ENCODE data around the gene HPS4. TPM values are rescaled to one million over a fixed set of nuclear protein-coding genes. Genes with fewer than 3 reads are reported as not detected.
"Not testable (repeated sequence)": the region's sequence is repeated elsewhere in the genome, so short reads cannot be mapped to it uniquely, and the experiment has no call there.

The HPS4 gene
- total RNA-seq, 1 donor from 2014 or later: 8.3 TPM

GRCh38 chr22:26433805-26434204 is 49.8 kb downstream of the HPS4 start:
- intact Hi-C loops (cut with DNase I): no loop called here
- no peak for ATAC-seq (ENCODE audit: poor library complexity)
- DNase-seq: no peak

DNA sequence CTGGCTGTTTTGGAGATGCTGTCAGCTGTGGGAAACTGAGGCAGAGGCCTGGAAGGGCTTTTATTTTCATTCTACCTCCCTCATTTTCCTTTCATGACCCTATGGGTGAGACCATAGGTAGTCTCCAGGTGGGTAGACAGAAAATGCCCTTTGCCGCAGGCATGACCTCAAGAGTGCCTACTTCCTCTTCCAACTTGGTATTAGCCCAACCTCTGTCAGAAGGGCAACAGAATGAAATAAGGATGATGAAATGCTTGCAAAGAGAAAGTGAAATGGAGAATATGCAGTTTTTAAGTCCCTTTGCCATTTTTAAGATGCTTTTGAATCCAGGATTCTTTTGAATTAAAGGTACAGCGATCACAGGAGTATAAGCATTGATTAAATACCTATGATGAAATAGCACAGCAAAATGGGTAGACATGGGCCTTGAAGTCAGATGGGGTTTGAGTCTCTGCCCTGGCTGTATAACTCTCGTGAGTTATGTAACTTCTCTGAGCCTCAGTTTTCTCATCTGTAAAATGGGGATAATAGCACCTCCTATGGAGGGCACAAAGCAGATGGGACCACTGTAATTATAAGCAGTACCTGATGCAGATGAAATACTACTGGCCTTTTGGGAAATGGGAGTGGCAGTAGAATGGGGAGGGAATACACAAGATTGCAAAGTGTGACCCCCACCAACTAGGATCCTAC is 50.8 kb downstream of the HPS4 start:
- DNase-seq: no peak
- intact Hi-C loops (cut with DNase I): no loop called here
- ATAC-seq (ENCODE audit: poor library complexity): no peak

DNA sequence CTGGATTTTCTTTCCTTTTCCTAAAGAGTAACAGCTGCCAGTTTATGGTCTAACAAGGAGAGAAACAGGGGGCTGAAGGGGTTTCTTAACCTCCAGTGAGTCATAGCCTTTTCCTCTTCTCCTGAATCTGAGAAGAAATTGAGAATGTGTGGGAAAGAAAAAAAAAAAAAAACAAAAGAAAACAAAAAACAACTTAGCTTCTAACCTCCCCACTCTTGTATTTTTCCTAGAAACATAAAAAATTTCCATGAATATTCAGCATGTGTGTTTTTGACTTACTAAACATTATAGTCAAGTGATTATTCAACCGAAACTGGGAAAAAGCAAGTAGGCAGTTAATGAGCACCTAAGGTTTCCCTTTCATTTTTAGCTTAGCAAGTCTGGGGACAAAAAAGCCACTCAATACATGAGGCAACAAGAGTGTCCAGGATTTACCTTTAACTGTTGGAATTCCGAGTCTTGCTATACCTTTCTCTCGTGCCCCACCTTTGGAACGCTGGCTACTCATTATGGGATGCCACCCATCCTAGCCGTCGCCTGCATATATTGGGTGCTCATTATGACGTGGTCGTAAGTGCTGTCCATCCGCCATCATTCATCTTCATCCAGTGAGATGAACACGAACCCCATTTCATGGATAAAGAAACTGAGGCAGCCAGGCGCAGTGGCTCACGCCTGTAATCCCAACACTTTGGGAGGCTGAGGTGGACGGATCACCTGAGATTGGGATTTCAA is 52.2 kb downstream of the HPS4 start:
- no peak for DNase-seq
- intact Hi-C loops (cut with DNase I): no loop called here
- no peak for ATAC-seq (ENCODE audit: poor library complexity)

GRCh38 chr22:26430600-26430999 is 53.0 kb downstream of the HPS4 start:
- intact Hi-C loops (cut with DNase I): no loop called here
- no peak for ATAC-seq (ENCODE audit: poor library complexity)
- no peak for DNase-seq

DNA sequence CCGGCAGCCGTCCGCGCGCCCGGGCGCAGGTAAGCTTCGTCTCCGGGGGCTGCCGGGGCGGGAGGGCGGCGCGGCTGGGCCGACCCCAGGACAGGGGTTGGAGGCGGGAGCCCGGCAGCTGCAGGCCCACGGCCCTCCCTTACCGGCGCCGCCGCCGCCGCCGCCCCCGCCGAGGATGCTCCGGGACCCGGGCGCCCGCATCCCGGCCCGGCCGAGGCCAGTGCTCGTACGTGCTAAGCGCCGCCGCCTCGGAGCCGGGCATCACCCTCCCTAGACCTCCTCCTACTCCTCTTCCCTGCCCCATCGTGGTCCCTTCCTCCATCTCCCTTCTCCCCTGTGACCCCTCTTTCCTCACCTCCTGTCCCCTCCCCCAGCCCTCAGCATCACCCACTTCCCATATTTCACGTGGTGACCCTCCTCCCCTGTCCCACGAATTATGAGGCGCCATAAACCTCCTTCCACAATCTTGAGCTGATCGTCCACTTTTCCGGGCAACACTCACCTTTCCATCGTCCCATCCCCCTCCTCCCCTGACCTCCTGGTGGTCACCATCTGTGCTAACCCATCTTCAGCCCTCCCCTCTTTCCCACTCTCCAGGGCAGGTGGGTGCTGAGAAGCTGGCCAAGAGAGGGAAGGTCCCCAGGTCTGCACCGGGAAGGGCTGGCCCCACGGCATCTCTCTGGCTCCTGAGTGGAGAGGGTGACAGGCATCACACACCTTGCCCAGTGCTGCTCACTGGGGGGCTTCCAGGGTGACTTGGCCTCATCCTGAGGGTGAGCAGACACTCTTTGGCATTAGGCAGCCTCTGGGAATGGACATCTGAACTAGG is 53.9 kb downstream of the HPS4 start:
- no peak for DNase-seq
- no peak for ATAC-seq (ENCODE audit: poor library complexity)
- intact Hi-C loops (cut with DNase I): no loop called here

GRCh38 chr22:26428515-26429457 is 54.8 kb downstream of the HPS4 start, which contains the start of gene ASPHD2:
Gene ASPHD2, plus strand, starts transcription at chr22:26429260. Its CDS starts 4,356 bp downstream, at chr22:26433616.
- DNase-seq (peak; percentile 75), ATAC-seq (ENCODE audit: poor library complexity) (peak; percentile 84)
- intact Hi-C loops (cut with DNase I): no loop called here

GRCh38 chr22:26426924-26427323 is 56.7 kb downstream of the HPS4 start:
- intact Hi-C loops (cut with DNase I): no loop called here
- DNase-seq: no peak
- ATAC-seq (ENCODE audit: poor library complexity): no peak

DNA sequence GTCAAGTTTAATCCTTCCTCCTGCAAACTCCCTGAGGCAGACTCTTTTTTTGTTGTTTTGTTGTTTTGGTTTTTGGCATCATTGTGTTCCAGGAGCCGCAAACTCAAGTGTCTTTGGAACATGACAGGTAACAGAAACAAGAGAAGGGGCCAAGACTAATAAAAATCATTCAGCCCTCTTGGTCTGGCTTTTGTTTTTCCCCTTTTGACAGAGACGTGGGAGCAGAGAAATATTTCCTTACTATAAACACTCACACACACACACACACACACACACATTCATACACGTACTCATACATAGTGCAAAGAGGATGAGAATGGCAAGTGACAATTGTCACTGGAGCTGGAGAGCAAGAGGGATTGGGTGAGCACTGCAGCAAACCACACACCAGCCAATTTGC is 65.0 kb downstream of the HPS4 start:
- intact Hi-C loops (cut with DNase I): no loop called here
- DNase-seq (no peak), ATAC-seq (ENCODE audit: poor library complexity) (no peak)

GRCh38 chr22:26417406-26417805 is 66.2 kb downstream of the HPS4 start:
- ATAC-seq (ENCODE audit: poor library complexity): no peak
- intact Hi-C loops (cut with DNase I): no loop called here
- no peak for DNase-seq

DNA sequence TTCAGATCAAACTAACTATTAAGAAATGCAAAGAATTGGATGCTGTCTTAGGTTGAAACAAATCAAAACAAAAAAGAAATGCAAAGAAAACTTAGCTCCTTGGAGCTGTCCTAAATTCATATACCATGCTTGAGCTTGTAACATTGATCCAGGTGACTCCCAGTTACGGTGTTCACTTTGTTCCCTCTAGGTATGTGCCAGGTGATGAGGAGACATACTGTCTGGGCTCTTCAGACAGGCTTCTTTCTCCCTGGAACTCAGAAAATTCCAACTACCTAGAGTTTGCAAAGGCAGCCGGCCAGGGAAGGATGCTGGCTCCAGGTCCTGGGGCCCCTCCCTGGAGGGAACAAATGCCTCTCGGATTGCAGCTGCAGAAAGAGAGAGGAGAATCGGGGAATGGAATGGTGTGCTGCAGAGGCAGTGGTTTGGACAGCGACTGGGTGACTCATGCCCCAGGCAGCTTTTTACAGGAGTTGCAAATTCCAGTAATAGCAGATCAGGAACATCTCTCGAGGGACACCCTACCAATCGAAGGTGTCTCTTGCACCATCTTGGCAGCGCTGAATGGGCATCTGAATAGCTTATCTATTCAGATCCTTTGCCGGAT is 66.8 kb downstream of the HPS4 start:
- ATAC-seq (ENCODE audit: poor library complexity): no peak
- no peak for DNase-seq
- intact Hi-C loops (cut with DNase I): no loop called here

- intact Hi-C loops (cut with DNase I): no loop called here
- no peak for ATAC-seq (ENCODE audit: poor library complexity)
Observed at GRCh38 chr22:26416256-26416655, 67.3 kb downstream of the HPS4 start.

GRCh38 chr22:26414347-26414746 is 69.2 kb downstream of the HPS4 start:
- intact Hi-C loops (cut with DNase I): no loop called here
- DNase-seq (no peak), ATAC-seq (ENCODE audit: poor library complexity) (no peak)

More at GRCh38 chr22:26416256-26416655, 67.3 kb downstream of the HPS4 start:
- DNase-seq: no peak

DNA sequence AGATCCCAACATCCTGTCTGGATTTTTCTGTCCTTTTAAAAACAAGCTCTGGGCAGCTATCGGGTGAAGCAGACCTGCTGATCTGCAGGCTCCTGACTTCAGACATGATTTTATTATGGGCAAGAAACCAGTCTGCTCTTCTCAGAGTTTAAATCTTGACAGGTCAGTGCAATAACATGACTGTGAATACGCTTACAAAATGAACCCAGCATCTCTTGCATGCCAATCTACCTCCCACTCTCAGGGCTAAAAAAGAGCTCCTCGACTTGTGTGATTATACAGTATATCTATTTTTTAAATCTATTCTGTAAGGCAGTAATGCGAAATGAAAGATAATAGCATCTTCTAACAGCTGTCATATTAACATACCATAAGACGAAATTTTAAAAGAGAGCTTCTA is 73.2 kb downstream of the HPS4 start:
- intact Hi-C loops (cut with DNase I): no loop called here
- DNase-seq (no peak), ATAC-seq (ENCODE audit: poor library complexity) (no peak)

GRCh38 chr22:26409719-26410335 is 73.8 kb downstream of the HPS4 start:
- ATAC-seq (ENCODE audit: poor library complexity) (no peak), DNase-seq (no peak)
- intact Hi-C loops (cut with DNase I): no loop called here

DNA sequence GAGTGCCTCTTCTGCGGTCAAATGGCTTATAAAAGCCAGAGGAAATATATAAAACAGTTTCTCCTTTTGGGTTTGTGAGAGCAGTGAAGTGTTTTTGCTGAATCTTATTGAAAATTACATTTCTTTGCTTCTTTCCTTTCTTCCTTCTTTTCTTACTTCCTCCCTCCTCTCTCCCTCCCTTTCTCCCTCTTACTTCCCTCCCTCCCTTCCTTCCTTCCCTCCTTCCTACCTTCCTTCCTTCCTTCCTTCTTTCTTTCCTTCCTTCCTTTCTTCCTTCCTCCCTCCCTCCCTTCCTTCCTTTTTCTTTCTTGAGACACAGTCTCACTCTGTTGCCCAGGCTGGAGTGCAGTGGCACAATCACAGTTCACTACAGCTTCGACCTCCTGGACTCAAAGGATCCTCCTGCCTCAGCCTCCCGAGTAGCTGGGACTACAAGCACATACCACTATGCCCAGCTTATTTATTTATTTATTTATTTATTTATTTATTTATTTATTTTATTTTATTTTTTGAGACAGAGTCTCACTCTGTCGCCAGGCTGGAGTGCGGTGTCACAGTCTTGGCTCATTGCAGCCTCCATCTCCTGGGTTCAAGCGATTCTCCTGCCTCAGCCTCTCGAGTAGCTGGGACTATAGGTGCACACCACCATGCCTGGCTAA is 74.9 kb downstream of the HPS4 start:
- intact Hi-C loops (cut with DNase I); DNase-seq; ATAC-seq (ENCODE audit: poor library complexity): not testable (repeated sequence)

DNA sequence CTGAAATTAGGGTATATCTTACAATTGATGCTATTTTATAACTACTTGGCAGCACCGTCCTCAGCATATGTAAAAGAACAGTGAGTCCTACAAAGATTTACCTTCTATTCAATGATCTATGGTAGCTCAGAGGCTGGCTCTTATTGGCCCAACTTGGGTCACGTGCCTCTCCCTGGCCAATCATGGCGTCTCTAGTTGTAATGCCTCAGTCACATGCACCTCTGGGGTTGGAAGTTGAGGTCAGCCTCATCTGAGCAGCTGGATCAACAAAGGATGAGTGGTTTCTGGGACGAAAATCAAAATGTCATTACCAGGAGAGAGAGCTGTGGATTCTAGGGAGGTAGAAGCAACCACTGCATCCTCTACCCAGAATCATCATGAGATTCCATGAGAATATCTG is 77.5 kb downstream of the HPS4 start:
- no peak for ATAC-seq (ENCODE audit: poor library complexity)
- intact Hi-C loops (cut with DNase I): no loop called here
- no peak for DNase-seq

DNA sequence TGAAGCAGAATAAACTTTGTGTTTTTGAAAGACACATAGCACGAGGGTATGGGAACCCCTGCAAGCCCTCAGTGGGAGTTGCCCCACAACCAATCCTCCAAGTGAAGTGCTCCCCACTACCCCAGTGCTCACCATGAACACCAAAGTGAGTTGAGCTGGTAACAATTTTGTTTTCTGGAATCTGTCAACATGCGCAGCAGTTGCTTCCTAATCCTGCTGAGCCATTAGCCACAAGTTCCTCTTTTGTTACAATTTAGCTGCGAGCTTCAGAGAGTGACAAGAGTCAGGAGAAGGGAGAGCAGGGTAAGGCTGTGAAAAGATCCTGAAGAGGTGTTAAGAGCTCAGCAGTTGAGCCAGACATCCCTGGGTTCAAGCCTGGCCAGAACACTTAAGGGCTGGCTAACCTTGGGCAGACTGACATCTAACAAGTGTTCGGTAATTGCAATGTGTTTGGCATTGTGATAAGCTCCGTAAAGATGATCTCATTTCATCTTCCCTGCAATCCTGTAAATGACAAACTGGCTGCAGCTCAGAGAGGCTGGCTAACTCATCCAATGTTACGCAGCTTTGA is 78.6 kb downstream of the HPS4 start:
- no peak for DNase-seq
- intact Hi-C loops (cut with DNase I): loop anchor here (5.0 kb wide), 1 partner anchor 257 kb away; no protein-coding TSS in a partner anchor
- peak; percentile 43 for ATAC-seq (ENCODE audit: poor library complexity)

Data from Right ventricle myocardium superior (tissue), 1 donor.